ENCODE data around the gene PKMYT1. TPM values are rescaled to one million over a fixed set of nuclear protein-coding genes. Genes with fewer than 3 reads are reported as not detected.

Gene PKMYT1
- total RNA-seq, 4 donors from 2014 or later: 1.6 to 1.7 TPM; not detected in 2

- Histone ChIP-seq H3K4me3 (no peak overlapping the region), H3K27ac (no peak overlapping the region), H3K4me1 (peaks cover 0 to 17% (median 5%) of the 10 kb centered on the region in 3 donors), H3K27me3 (peaks cover 49% of the 10 kb centered on the region), H3K9me3 (no peaks in the 10 kb centered on the region), H3K36me3 (no peaks in the 10 kb centered on the region)
- WGBS, 2 donors (ENCODE audit: low coverage in 1 of 2): 75 to 85% methylated on average over 4 to 5 of the region's 7 CpGs
- no peak for TF ChIP-seq CTCF (IDR thresholded peaks at IDR 0.05)
- no peak for TF ChIP-seq EP300 (IDR thresholded peaks at IDR 0.05)
- TF ChIP-seq POLR2AphosphoS5 (IDR thresholded peaks at IDR 0.05): no peak
- TF ChIP-seq POLR2A (IDR thresholded peaks at IDR 0.05): no peak
- ATAC-seq: no peak
These were observed 4.0 kb downstream of the PKMYT1 start for GRCh38 chr16:2976201-2976600.

GRCh38 chr16:2975161-2975795 is 5.0 kb downstream of the PKMYT1 start:
- ATAC-seq: no peak
- TF ChIP-seq POLR2A (IDR thresholded peaks at IDR 0.05): no peak
- no peak for TF ChIP-seq CTCF (IDR thresholded peaks at IDR 0.05)
- TF ChIP-seq POLR2AphosphoS5 (IDR thresholded peaks at IDR 0.05): no peak
- TF ChIP-seq EP300 (IDR thresholded peaks at IDR 0.05): no peak
- no peaks in the 10 kb centered on the region for H3K9me3 ChIP-seq
- no peak overlapping the region for H3K4me3 ChIP-seq
- peaks cover 53% of the 10 kb centered on the region for H3K27me3 ChIP-seq
- 90% methylated on average over 2 of the region's 28 CpGs; no CpG with 5 or more reads in 1 of the 2 donors for WGBS, 2 donors (ENCODE audit: low coverage in 1 of 2)
- H3K4me1 ChIP-seq: peaks cover 0 to 14% (median 5%) of the 10 kb centered on the region in 3 donors
- H3K27ac ChIP-seq: no peak overlapping the region
- no peaks in the 10 kb centered on the region for H3K36me3 ChIP-seq

- Histone ChIP-seq H3K4me3 (no peak overlapping the region), H3K9me3 (no peaks in the 10 kb centered on the region), H3K27ac (no peak overlapping the region), H3K4me1 (peaks cover 0 to 14% (median 0%) of the 10 kb centered on the region in 3 donors), H3K27me3 (peaks cover 46% of the 10 kb centered on the region), H3K36me3 (no peaks in the 10 kb centered on the region)
- TF ChIP-seq CTCF (IDR thresholded peaks at IDR 0.05) (no peak), POLR2A (IDR thresholded peaks at IDR 0.05) (no peak), POLR2AphosphoS5 (IDR thresholded peaks at IDR 0.05) (no peak)
- 100% methylated on average over 1 of the region's 15 CpGs; no CpG with 5 or more reads in 1 of the 2 donors for WGBS, 2 donors (ENCODE audit: low coverage in 1 of 2)
- no peak for ATAC-seq
These were observed 5.8 kb downstream of the PKMYT1 start for GRCh38 chr16:2974319-2975056.

GRCh38 chr16:2973605-2974318 is 6.5 kb downstream of the PKMYT1 start:
- H3K36me3 ChIP-seq: no peaks in the 10 kb centered on the region
- no peak overlapping the region for H3K4me3 ChIP-seq
- H3K4me1 ChIP-seq: peaks cover 0 to 18% (median 1%) of the 10 kb centered on the region in 3 donors
- H3K27ac ChIP-seq: no peak overlapping the region
- TF ChIP-seq EP300 (IDR thresholded peaks at IDR 0.05) (no peak), POLR2A (IDR thresholded peaks at IDR 0.05) (no peak), CTCF (IDR thresholded peaks at IDR 0.05) (no peak), POLR2AphosphoS5 (IDR thresholded peaks at IDR 0.05) (no peak)
- no peak for ATAC-seq
- peaks cover 42% of the 10 kb centered on the region for H3K27me3 ChIP-seq
- no CpG with 5 or more reads among the region's 17 CpGs for WGBS, 2 donors (ENCODE audit: low coverage in 1 of 2)
- H3K9me3 ChIP-seq: no peaks in the 10 kb centered on the region

Measured in gastroesophageal sphincter (tissue), 4 donors.